B cell (primary cell): Measurements from ENCODE around the gene STH. TPM values are rescaled to one million over a fixed set of nuclear protein-coding genes. Genes with fewer than 3 reads are reported as not detected.

Experiments used
- ATAC-seq: fragments of 200-7000 bp; cut with Tn5 transposase; one replicate; pipeline ENCODE4 v1.10.0; 2021; ENCODE audit warnings: low read depth, mild to moderate bottlenecking, moderate number of reproducible peaks, moderate library complexity
- CTCF ChIA-PET: fragments of 350-600 bp; sonication (Branson Sonifier 250); formaldehyde crosslinking; loops from one replicate; lab custom pipeline; 2021; ENCODE audit warnings: antibody characterized with exemption, inconsistent platforms; lab: Charles Lee
- POLR2A ChIA-PET: fragments of 350-600 bp; sonication (Branson Sonifier 250); formaldehyde crosslinking; loops from one replicate; lab custom pipeline; 2021; ENCODE audit warnings: antibody characterized with exemption; lab: Charles Lee
- DNase-seq: peaks from one replicate; pipeline ENCODE4 v3.0.0; 2013
- H2AFZ ChIP-seq: 2 replicates; pipeline ENCODE4 v1.6.1; 2012; ENCODE audit warnings: mild to moderate bottlenecking, low read depth, low read length; ENCODE audit not compliant: insufficient read depth, poor library complexity, severe bottlenecking
- H3K27ac ChIP-seq, 2 donors: 1 replicate in 1 of 2; 2 replicates in 1 of 2; pipeline ENCODE4 v1.5.1; 2012 to 2013; ENCODE audit warnings: low read length in 2 of 2, mild to moderate bottlenecking in 2 of 2, moderate library complexity in 1 of 2
- H3K27me3 ChIP-seq, 4 experiments: fragments of 200-600 bp in 1 of 4; sonication (generic) in 1 of 4; replicated peaks in 1 of 4; 1 replicate in 2 of 4; 2 replicates in 2 of 4; pipeline versions ENCODE4 v1.6.1 to v1.7.0; 2013 to 2016; ENCODE audit warnings: low read length in 3 of 4, mild to moderate bottlenecking in 2 of 4, mixed read lengths in 1 of 4, moderate library complexity in 1 of 4; ENCODE audit not compliant: insufficient read depth in 4 of 4, control insufficient read depth in 3 of 4; ENCODE audit errors: control extremely low read depth in 1 of 4
- H3K36me3 ChIP-seq, 2 experiments: replicated peaks in 1 of 2; 1 replicate in 1 of 2; 2 replicates in 1 of 2; pipeline versions ENCODE4 v1.6.1 to v1.7.1; 2013; ENCODE audit warnings: low read length in 1 of 2; ENCODE audit not compliant: insufficient read depth in 2 of 2, control insufficient read depth in 1 of 2; ENCODE audit errors: control extremely low read depth in 1 of 2, extremely low read depth in 1 of 2
- H3K4me1 ChIP-seq, 2 donors: fragments of 200-600 bp in 1 of 2; sonication (generic) in 1 of 2; 1 replicate in 1 of 2; 2 replicates in 1 of 2; pipeline versions ENCODE4 v1.5.1 to v1.6.1; 2013 to 2017; ENCODE audit warnings: low read length in 2 of 2; ENCODE audit not compliant: control insufficient read depth in 2 of 2, insufficient read depth in 2 of 2
- H3K4me2 ChIP-seq: replicated peaks from 2 replicates; pipeline ENCODE3; 2012; ENCODE audit warnings: mild to moderate bottlenecking, low read depth, low read length; ENCODE audit not compliant: poor library complexity, severe bottlenecking
- H3K4me3 ChIP-seq, 5 experiments: fragments of 200-600 bp in 1 of 5; sonication (generic) in 1 of 5; 1 replicate in 3 of 5; 2 replicates in 2 of 5; pipeline versions ENCODE4 v1.5.1 to v1.7.0; 2011 to 2016; ENCODE audit warnings: low read length in 4 of 5, mild to moderate bottlenecking in 4 of 5, low read depth in 2 of 5, control low read depth in 1 of 5, moderate library complexity in 1 of 5; ENCODE audit not compliant: insufficient read depth in 1 of 5; ENCODE audit errors: control extremely low read depth in 1 of 5, extremely low read depth in 1 of 5
- H3K79me2 ChIP-seq: fragments of 200-600 bp; sonication (generic); one replicate; pipeline ENCODE4 v1.6.0; 2016; ENCODE audit warnings: low read length; ENCODE audit not compliant: control insufficient read depth, insufficient read depth
- H3K9ac ChIP-seq: fragments of 200-600 bp; sonication (generic); 2 replicates; pipeline ENCODE4 v1.6.1; 2017; ENCODE audit warnings: mild to moderate bottlenecking, low read length, moderate library complexity
- H3K9me3 ChIP-seq, 3 donors: one replicate each; pipeline versions ENCODE4 v1.6.1 to v1.7.1; 2013; ENCODE audit warnings: low read length in 2 of 3; ENCODE audit not compliant: control insufficient read depth in 2 of 3, insufficient read depth in 1 of 3; ENCODE audit errors: control extremely low read depth in 1 of 3
- H4K20me1 ChIP-seq: 2 replicates; pipeline ENCODE4 v1.6.0; 2012; ENCODE audit warnings: mild to moderate bottlenecking, low read length; ENCODE audit not compliant: insufficient read depth, control insufficient read depth, poor library complexity, severe bottlenecking
- H3K27ac Mint-ChIP-seq: one replicate; pipeline ENCODE4 v1.8.0; 2021; ENCODE audit warnings: mixed read lengths
- H3K27me3 Mint-ChIP-seq: one replicate; pipeline ENCODE4 v1.8.0; 2021; ENCODE audit warnings: mixed read lengths
- H3K4me1 Mint-ChIP-seq: one replicate; pipeline ENCODE4 v1.8.0; 2021; ENCODE audit warnings: mixed read lengths
- H3K4me3 Mint-ChIP-seq: one replicate; pipeline ENCODE4 v1.8.0; 2021; ENCODE audit warnings: mixed read lengths
- H3K9me3 Mint-ChIP-seq: one replicate; pipeline ENCODE4 v1.8.0; 2022; ENCODE audit warnings: mixed read lengths; ENCODE audit not compliant: insufficient read depth
- CTCF ChIP-seq: fragments of 200-600 bp; IDR thresholded peaks from one replicate; pipeline ENCODE4 v1.8.0; 2022; ENCODE audit warnings: antibody characterized with exemption, mild to moderate bottlenecking
- EZH2 ChIP-seq: IDR thresholded peaks from 2 replicates; pipeline ENCODE4 v1.6.1; 2012; ENCODE audit warnings: borderline replicate concordance, low read depth, mild to moderate bottlenecking, moderate library complexity, low read length; ENCODE audit not compliant: insufficient read depth, poor library complexity, severe bottlenecking
- WGBS: methylation state at CpG from one replicate; pipeline ENCODE4 v1.1.5; 2013; ENCODE audit warnings: missing lambda C conversion rate; ENCODE audit not compliant: insufficient coverage; 5-methylcytosine and 5-hydroxymethylcytosine counted together
- intact Hi-C: fragments of 100-400 bp; cut with micrococcal nuclease; formaldehyde crosslinking; loops from one replicate; pipeline ENCODE4 v1.10.0; 2022
- polyA plus RNA-seq: library from polyadenylated mRNA; depleted of rRNA; stranded (reverse); fragments of >200 nt; gene quantifications from 2 replicates; pipeline ENCODE4 v1.2.3, GENCODE V29; 2012
- total RNA-seq, 2 donors: library from RNA; stranded (reverse); fragments of 120-200 nt in 1 of 2; gene quantifications; 1 replicate in 1 of 2; 2 replicates in 1 of 2; pipeline versions ENCODE4 v1.2.3 to v1.2.4, GENCODE V29; 2013 to 2022

STH gene
- total and polyA plus RNA-seq, 2 donors (not counting 1 experiment from before 2014, with no cell fraction given), result not detected

- Histone ChIP-seq H3K9me3 (peaks cover 0 to 3% (median 2%) of the 10 kb centered on the region in 3 donors), H4K20me1 (no peaks in the 10 kb centered on the region), H3K27ac (peak overlapping the region; percentile 65 to 69), H2AFZ (no peak overlapping the region), H3K9ac (no peak overlapping the region), H3K79me2 (no peaks in the 10 kb centered on the region), H3K36me3 (peaks cover 6 to 17% of the 10 kb centered on the region in 2 experiments), H3K4me1 (peaks cover 49 to 66% of the 10 kb centered on the region in 2 donors), H3K27me3 (no peaks in the 10 kb centered on the region), H3K4me2 (peak overlapping the region; percentile 49), H3K4me3 (no peak overlapping the region)
- ATAC-seq, result peak; percentile 42
- TF ChIP-seq EZH2 (no peak), CTCF (no peak)
- CTCF ChIA-PET, result interaction anchor here (0.6 to 6.2 kb wide), 5 partner anchors 18 to 973 kb away, joined by 3 to 43 read pairs (median 6); no protein-coding TSS in a partner anchor
- intact Hi-C loops, result no loop called here
- peaks cover 59% of the 10 kb centered on the region for H3K4me1 Mint-ChIP-seq
- POLR2A ChIA-PET, result interaction anchor here (0.5 to 0.7 kb wide), 4 partner anchors 21 to 150 kb away, joined by 3 to 7 read pairs (median 6); no protein-coding TSS in a partner anchor
- 39% methylated on average over 14 of the region's 17 CpGs for WGBS
- H3K27ac Mint-ChIP-seq, result peak overlapping the region; percentile 91
- peak overlapping the region; percentile 38 for H3K4me3 Mint-ChIP-seq
- no peaks in the 10 kb centered on the region for H3K27me3 Mint-ChIP-seq
- H3K9me3 Mint-ChIP-seq, result no peaks in the 10 kb centered on the region
- DNase-seq, result peak; percentile 52
Measured at GRCh38 chr17:46026166-46027047, 27.4 kb downstream of the STH start.
